K562 (cell line): ENCODE measurements around the gene OPCML. TPM values are rescaled to one million over a fixed set of nuclear protein-coding genes. Genes with fewer than 3 reads are reported as not detected.

Experiments
- ATAC-seq: fragments of 200-7000 bp; cut with Tn5 transposase; 3 replicates; pipeline ENCODE4 v1.9.1; 2020; ENCODE audit warnings: moderate library complexity
- BruUV-seq: library from RNA; stranded (reverse); fragments of 400-500 nt; replicated peaks from 2 replicates; lab custom pipeline; 2021; lab: Mats Ljungman, UMichigan
- CTCF ChIA-PET: fragments of 300-600 bp; formaldehyde crosslinking; extraction: SDS; loops from one replicate; lab custom pipeline; 2021; ENCODE audit warnings: low intra/inter-chr PET ratio; lab: Yijun Ruan, JAX
- POLR2A ChIA-PET: fragments of 300-600, 350-650 bp; sonication (Branson Sonifier 250); formaldehyde crosslinking; extraction: SDS; loops from one replicate; lab custom pipeline; 2021; ENCODE audit warnings: antibody characterized with exemption, inconsistent platforms; lab: Yijun Ruan, JAX
- DNase-seq, 4 experiments: peaks; one replicate each; pipeline versions ENCODE4 v3.0.0 to v3.0.0-alpha.2; 2011 to 2018; ENCODE audit warnings: low spot score in 3 of 4, mixed read lengths in 3 of 4; ENCODE audit errors: extremely low read depth in 1 of 4
- FAIRE-seq: peaks from 2 replicates; lab custom pipeline; 2011; peaks lifted over from hg19 to GRCh38; lab: Jason Lieb, UNC
- H2AFZ ChIP-seq: 2 replicates; pipeline ENCODE4 v1.6.0; 2011; ENCODE audit warnings: low read depth, low read length, control low read depth, inconsistent platforms
- H3K27ac ChIP-seq: fragments of 200-600 bp; 3 replicates; pipeline ENCODE4 v1.8.0; 2011; ENCODE audit warnings: low read depth, mild to moderate bottlenecking, control low read depth, inconsistent platforms, low read length, moderate library complexity, mixed read lengths; ENCODE audit errors: extremely low read depth
- H3K27me3 ChIP-seq, 2 experiments: fragments of 300-600 bp in 1 of 2; 2 replicates in 1 of 2; 3 replicates in 1 of 2; pipeline versions ENCODE4 v1.6.0 to v1.8.0; 2011; ENCODE audit warnings: inconsistent platforms in 2 of 2, low read length in 2 of 2, mild to moderate bottlenecking in 1 of 2, mixed read lengths in 1 of 2, moderate library complexity in 1 of 2; ENCODE audit not compliant: control insufficient read depth in 2 of 2, insufficient read depth in 2 of 2
- H3K36me3 ChIP-seq: fragments of 300-600 bp; 3 replicates; pipeline ENCODE4 v1.8.0; 2011; ENCODE audit warnings: mild to moderate bottlenecking, low read length, inconsistent platforms; ENCODE audit not compliant: control insufficient read depth, insufficient read depth
- H3K4me1 ChIP-seq, 2 experiments: fragments of 200-600 bp in 1 of 2; replicated peaks in 1 of 2; 2 replicates in 1 of 2; 3 replicates in 1 of 2; pipeline versions ENCODE4 v1.5.1 to v1.8.0; 2011; ENCODE audit warnings: inconsistent platforms in 2 of 2, low read length in 2 of 2, mild to moderate bottlenecking in 1 of 2, mixed read lengths in 1 of 2, moderate library complexity in 1 of 2; ENCODE audit not compliant: control insufficient read depth in 2 of 2, insufficient read depth in 2 of 2
- H3K4me2 ChIP-seq: 2 replicates; pipeline ENCODE4 v1.6.1; 2011; ENCODE audit warnings: low read length, control low read depth, inconsistent platforms, mixed read lengths; ENCODE audit not compliant: insufficient read depth
- H3K4me3 ChIP-seq: fragments of 200-600 bp; sonication (generic), shearing (Covaris generic); 2 replicates; pipeline ENCODE4 v1.5.1; 2016; ENCODE audit warnings: control low read depth, inconsistent platforms
- H3K79me2 ChIP-seq: fragments of 200-600 bp; 3 replicates; pipeline ENCODE4 v1.8.0; 2011; ENCODE audit warnings: low read length, inconsistent platforms; ENCODE audit not compliant: control insufficient read depth, insufficient read depth
- H3K9ac ChIP-seq, 2 experiments: 2 replicates each; pipeline versions ENCODE4 v1.6.0 to v1.6.1; 2011; ENCODE audit warnings: low read depth in 2 of 2, low read length in 2 of 2, control low read depth in 1 of 2, inconsistent platforms in 1 of 2, mild to moderate bottlenecking in 1 of 2, mixed read lengths in 1 of 2; ENCODE audit not compliant: insufficient read depth in 1 of 2
- H3K9me1 ChIP-seq: one replicate; pipeline ENCODE4 v1.6.0; 2011; ENCODE audit warnings: inconsistent platforms, mild to moderate bottlenecking, low read length, moderate library complexity; ENCODE audit not compliant: control insufficient read depth, insufficient read depth
- H3K9me3 ChIP-seq: replicated peaks from 2 replicates; pipeline ENCODE4 v1.5.1; 2011; ENCODE audit warnings: low read depth, low read length, inconsistent platforms; ENCODE audit not compliant: control insufficient read depth, insufficient read depth
- H4K20me1 ChIP-seq: replicated peaks from 2 replicates; pipeline ENCODE4 v1.6.1; 2011; ENCODE audit warnings: low read length, inconsistent platforms, mixed read lengths; ENCODE audit not compliant: control insufficient read depth, insufficient read depth
- CLOCK ChIP-seq: fragments of 250-450 bp; sonication (Bioruptor Pico); IDR thresholded peaks from 2 replicates; pipeline ENCODE4 v1.4.0; 2020; ENCODE audit warnings: mild to moderate bottlenecking, moderate library complexity, borderline replicate concordance
- DMBX1 ChIP-seq: fragments of 250-450 bp; sonication (Bioruptor Pico); IDR thresholded peaks from 2 replicates; pipeline ENCODE4 v1.8.0; 2022; ENCODE audit warnings: inconsistent platforms, mild to moderate bottlenecking, moderate library complexity, borderline replicate concordance
- GABPA ChIP-seq: fragments of 200-800 bp; sonication (Bioruptor generic); conservative IDR thresholded peaks from 2 replicates; pipeline ENCODE4 v1.6.1; 2016; ENCODE audit warnings: low read depth, missing genetic modification characterization, missing compliant biosample characterization
- HMGN3 ChIP-seq: IDR thresholded peaks from 2 replicates; pipeline ENCODE4 v1.6.1; 2011; ENCODE audit warnings: borderline replicate concordance, low read depth, mild to moderate bottlenecking, mixed read lengths, low read length; ENCODE audit not compliant: insufficient read length; ENCODE audit errors: extremely low read depth
- JUND ChIP-seq, 2 experiments: IDR thresholded peaks; 2 replicates in 1 of 2; 3 replicates in 1 of 2; pipeline ENCODE4 v1.6.1; 2011; ENCODE audit warnings: borderline replicate concordance in 2 of 2, low read depth in 2 of 2, low read length in 2 of 2, improper control_type of control experiment in 1 of 2, missing biosample characterization in 1 of 2, missing genetic modification characterization in 1 of 2, missing genetic modification reagents in 1 of 2
- TBP ChIP-seq: optimal IDR thresholded peaks from 2 replicates; pipeline ENCODE3; 2011; ENCODE audit warnings: low read depth, low read length, improper control_type of control experiment
- ZNF644 ChIP-seq: fragments of 200-800 bp; sonication (Bioruptor generic); IDR thresholded peaks from 2 replicates; pipeline ENCODE4 v1.6.1; 2016; ENCODE audit warnings: low read depth, missing genetic modification characterization, missing compliant biosample characterization
- WGBS: fragments of 100-300 bp; shearing (Covaris generic); methylation state at CpG from one replicate; pipeline ENCODE4 v1.1.6; 2016; ENCODE audit warnings: low coverage, mixed read lengths; ENCODE audit not compliant: insufficient coverage; ENCODE audit errors: missing lambda C conversion rate; 5-methylcytosine and 5-hydroxymethylcytosine counted together
- in situ Hi-C: fragments of 300-500 bp; cut with MboI; formaldehyde crosslinking; loops from 4 replicates; pipeline ENCODE4 v1.15.0; 2018; ENCODE audit warnings: inconsistent platforms, mixed read lengths
- intact Hi-C: fragments of 100-400 bp; cut with micrococcal nuclease; formaldehyde crosslinking; loops from 2 replicates; pipeline ENCODE4 v1.14.2; 2022
- polyA plus RNA-seq, 8 experiments: library from polyadenylated mRNA; depleted of rRNA in 4 of 8; stranded (reverse) in 5 of 8; unstranded in 3 of 8; fragments of >200 nt; fragmentation: Nextera tagmentation in 2 of 8; fragmentation: Illumina TruSeq in 1 of 8; extraction: Ambion mirVana in 2 of 8; extraction: Trizol in 1 of 8; gene quantifications; 2 replicates each; pipeline versions ENCODE4 v1.2.1 to v1.2.3, GENCODE V29; 2011 to 2014; ENCODE audit warnings: inconsistent platforms in 1 of 8, missing spikeins in 1 of 8
- total RNA-seq, 7 experiments: library from RNA; depleted of rRNA in 6 of 7; stranded (reverse); fragments of >200 nt in 6 of 7; fragmentation: Illumina TruSeq in 2 of 7; extraction: Trizol in 2 of 7; gene quantifications; 2 replicates each; pipeline versions ENCODE4 v1.2.1 to v1.2.3, GENCODE V29; 2011 to 2021; ENCODE audit warnings: low replicate concordance in 1 of 7

OPCML gene
- total and polyA plus RNA-seq, 9 of the 15 experiments (the other 6 are each of a cell fraction or from before 2014, with no cell fraction given) = not detected

- intact Hi-C loops = no loop called here
- 0% methylated on average over 3 of the region's 3 CpGs for WGBS
Measured at GRCh38 chr11:132499661-132500060, 1032.6 kb downstream of the OPCML start.

More at GRCh38 chr11:132499661-132500060, 1032.6 kb downstream of the OPCML start:
- Histone ChIP-seq H4K20me1 (no peaks in the 10 kb centered on the region), H3K9me1 (no peaks in the 10 kb centered on the region), H3K36me3 (no peaks in the 10 kb centered on the region), H3K9me3 (no peaks in the 10 kb centered on the region; the same call in 1 of the 2 replicates), H3K4me1 (no peaks in the 10 kb centered on the region), H3K4me2 (no peak overlapping the region), H3K9ac (no peak overlapping the region), H3K79me2 (no peaks in the 10 kb centered on the region), H2AFZ (no peak overlapping the region), H3K4me3 (no peak overlapping the region), H3K27ac (no peak overlapping the region), H3K27me3 (no peaks in the 10 kb centered on the region)
- BruUV-seq = no TSS peak
- DNase-seq (no peak), FAIRE-seq (no peak), ATAC-seq (no peak)
- in situ Hi-C loops = no loop called here
- POLR2A ChIA-PET = no interaction called here
- CTCF ChIA-PET = no interaction called here
- TF ChIP-seq CLOCK (no peak), GABPA (tag) (no peak), HMGN3 (no peak), DMBX1 (no peak), ZNF644 (no peak), TBP (no peak), JUND (IDR thresholded peaks at IDR 0.05; ENCODE audit: borderline replicate concordance, low read depth, low read length) (no peak), JUND (tag; IDR thresholded peaks at IDR 0.05; ENCODE audit: borderline replicate concordance, low read depth, low read length) (no peak)
